CD4-positive, alpha-beta T cell treated with Interferon alpha-2 for 1 hour (primary cell): Measurements from ENCODE around the gene GPSM1.
A peak's percentile ranks its signal among the peaks of the same experiment; 100 is the strongest.

ENCODE experiments used
- DNase-seq, 2 donors: peaks; one replicate each; pipeline ENCODE4 v3.0.0-alpha.2; 2020 to 2022

Gene GPSM1

GRCh38 chr9:136305804-136306203, 21.5 kb upstream of the GPSM1 start:
- DNase-seq, result no peak

- no peak for DNase-seq
These were observed 20.8 kb upstream of the GPSM1 start for GRCh38 chr9:136306211-136307208.

- DNase-seq, result no peak
These were observed 20.1 kb upstream of the GPSM1 start for GRCh38 chr9:136307215-136307750.

GRCh38 chr9:136308006-136308701, 19.2 kb upstream of the GPSM1 start:
- no peak for DNase-seq

- DNase-seq, result no peak
These were observed 18.7 kb upstream of the GPSM1 start for GRCh38 chr9:136308702-136309053.

GRCh38 chr9:136309101-136309801, 18.1 kb upstream of the GPSM1 start:
- no peak for DNase-seq

GRCh38 chr9:136309806-136310220, 17.5 kb upstream of the GPSM1 start:
- DNase-seq, result no peak

- DNase-seq, result no peak
These were observed 16.9 kb upstream of the GPSM1 start for GRCh38 chr9:136310273-136311030.

GRCh38 chr9:136311051-136312008, 16.0 kb upstream of the GPSM1 start:
- peak in 1 of 2 donors; percentile 15 for DNase-seq

- no peak for DNase-seq
These were observed 15.3 kb upstream of the GPSM1 start for GRCh38 chr9:136312009-136312375.

- peak; percentile 37 to 51 for DNase-seq
These were observed 14.9 kb upstream of the GPSM1 start for GRCh38 chr9:136312436-136312835.

GRCh38 chr9:136313111-136314055, 14.0 kb upstream of the GPSM1 start:
- no peak for DNase-seq

- DNase-seq, result no peak
These were observed 13.3 kb upstream of the GPSM1 start for GRCh38 chr9:136314056-136314416.

- no peak for DNase-seq
These were observed 12.4 kb upstream of the GPSM1 start for GRCh38 chr9:136314944-136315343.

- peak; percentile 61 to 69 for DNase-seq
These were observed 11.0 kb upstream of the GPSM1 start for GRCh38 chr9:136316271-136316751.

GRCh38 chr9:136316896-136317676, 10.3 kb upstream of the GPSM1 start:
- DNase-seq, result no peak

- no peak for DNase-seq
These were observed 9.6 kb upstream of the GPSM1 start for GRCh38 chr9:136317695-136318094.

GRCh38 chr9:136318111-136318775, 9.1 kb upstream of the GPSM1 start:
- no peak for DNase-seq
